ENCODE results near the gene OR6K3.
"Not testable (repeated sequence)": the region's sequence is repeated elsewhere in the genome, so short reads cannot be mapped to it uniquely, and the experiment has no call there.

The OR6K3 gene

DNA sequence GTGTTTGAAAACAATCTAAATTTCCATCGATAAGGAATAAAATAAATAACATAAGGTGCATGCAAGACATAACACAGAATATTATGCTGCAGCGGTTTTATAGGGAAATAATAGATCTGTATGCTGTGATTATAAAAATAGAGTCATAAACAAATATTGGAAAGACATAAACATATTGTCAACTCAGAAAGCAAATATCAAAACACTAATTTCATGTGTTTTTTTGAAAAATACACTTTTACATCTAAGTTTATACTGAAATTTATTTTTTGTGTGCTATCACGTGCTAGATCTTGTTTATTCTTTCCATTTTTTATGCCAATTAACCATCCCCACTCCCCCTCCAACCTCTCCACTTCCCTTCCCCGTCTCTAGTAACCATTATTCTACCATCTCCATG is 9.4 kb downstream of the OR6K3 start:
- TF ChIP-seq, protein P1, sequence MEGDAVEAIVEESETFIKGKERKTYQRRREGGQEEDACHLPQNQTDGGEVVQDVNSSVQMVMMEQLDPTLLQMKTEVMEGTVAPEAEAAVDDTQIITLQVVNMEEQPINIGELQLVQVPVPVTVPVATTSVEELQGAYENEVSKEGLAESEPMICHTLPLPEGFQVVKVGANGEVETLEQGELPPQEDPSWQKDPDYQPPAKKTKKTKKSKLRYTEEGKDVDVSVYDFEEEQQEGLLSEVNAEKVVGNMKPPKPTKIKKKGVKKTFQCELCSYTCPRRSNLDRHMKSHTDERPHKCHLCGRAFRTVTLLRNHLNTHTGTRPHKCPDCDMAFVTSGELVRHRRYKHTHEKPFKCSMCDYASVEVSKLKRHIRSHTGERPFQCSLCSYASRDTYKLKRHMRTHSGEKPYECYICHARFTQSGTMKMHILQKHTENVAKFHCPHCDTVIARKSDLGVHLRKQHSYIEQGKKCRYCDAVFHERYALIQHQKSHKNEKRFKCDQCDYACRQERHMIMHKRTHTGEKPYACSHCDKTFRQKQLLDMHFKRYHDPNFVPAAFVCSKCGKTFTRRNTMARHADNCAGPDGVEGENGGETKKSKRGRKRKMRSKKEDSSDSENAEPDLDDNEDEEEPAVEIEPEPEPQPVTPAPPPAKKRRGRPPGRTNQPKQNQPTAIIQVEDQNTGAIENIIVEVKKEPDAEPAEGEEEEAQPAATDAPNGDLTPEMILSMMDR (IDR thresholded peaks at IDR 0.05; ENCODE audit: low read depth, low read length, missing control alignments): no peak
- DNase-seq (ENCODE audit: extremely low read depth, low read depth): no peak
- H3K4me3 ChIP-seq (replicated peaks; ENCODE audit: low read depth, low read length): no peak overlapping the region

DNA sequence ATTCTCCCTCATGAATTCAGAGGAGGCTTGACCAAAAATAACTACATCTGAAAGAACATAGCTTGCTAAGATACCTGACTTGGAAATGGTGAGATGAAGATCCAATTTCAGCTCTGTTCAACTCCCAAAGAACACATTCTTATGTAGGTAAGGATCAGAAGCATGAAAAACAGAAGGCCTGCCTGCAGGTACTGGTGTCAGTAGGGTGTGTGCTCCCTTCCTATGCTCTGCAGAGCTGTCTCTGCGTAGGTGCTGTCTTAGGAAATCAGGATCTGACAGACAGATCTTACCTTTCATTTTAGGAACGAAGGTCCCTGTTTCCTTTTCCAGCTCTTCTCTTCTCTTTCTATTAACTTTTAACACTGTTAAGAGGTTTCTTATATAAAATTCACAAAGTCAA is 14.4 kb downstream of the OR6K3 start:
- DNase-seq (ENCODE audit: extremely low read depth, low read depth): no peak
- TF ChIP-seq, protein P1 (IDR thresholded peaks at IDR 0.05; ENCODE audit: low read depth, low read length, missing control alignments): no peak

DNA sequence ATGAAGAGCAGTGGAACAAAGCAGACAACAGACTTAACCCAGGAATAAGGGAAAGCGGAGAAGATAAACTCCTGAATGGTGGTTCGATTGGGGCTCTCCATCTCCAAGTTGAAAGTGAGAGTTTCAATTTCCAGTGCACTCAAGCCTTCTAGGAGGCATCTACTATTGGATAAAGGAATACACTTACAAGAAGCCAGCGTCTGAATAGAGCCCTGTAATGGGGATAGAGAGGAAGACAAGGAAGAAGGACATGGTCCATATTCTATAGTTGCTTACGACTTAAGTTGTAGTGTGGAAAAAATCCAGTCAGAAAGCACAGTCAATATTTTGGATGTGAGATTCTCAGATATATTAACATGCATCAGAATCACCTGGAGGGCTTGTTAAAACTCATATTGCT is 20.0 kb downstream of the OR6K3 start, which contains the start of gene OR6K2:
Gene OR6K2, minus strand, starts transcription at position 101 of the 400 bp plus-strand sequence. Its CDS starts 0 bp downstream, at position 101.
- no peak for DNase-seq (ENCODE audit: extremely low read depth, low read depth)
- H3K4me3 ChIP-seq (replicated peaks; ENCODE audit: low read depth, low read length): no peak within 1 kb of the TSS
- TF ChIP-seq, protein P1 (IDR thresholded peaks at IDR 0.05; ENCODE audit: low read depth, low read length, missing control alignments): no peak

More for the DNA sequence above, 14.4 kb downstream of the OR6K3 start:
- no peak overlapping the region for H3K4me3 ChIP-seq (replicated peaks; ENCODE audit: low read depth, low read length)

DNA sequence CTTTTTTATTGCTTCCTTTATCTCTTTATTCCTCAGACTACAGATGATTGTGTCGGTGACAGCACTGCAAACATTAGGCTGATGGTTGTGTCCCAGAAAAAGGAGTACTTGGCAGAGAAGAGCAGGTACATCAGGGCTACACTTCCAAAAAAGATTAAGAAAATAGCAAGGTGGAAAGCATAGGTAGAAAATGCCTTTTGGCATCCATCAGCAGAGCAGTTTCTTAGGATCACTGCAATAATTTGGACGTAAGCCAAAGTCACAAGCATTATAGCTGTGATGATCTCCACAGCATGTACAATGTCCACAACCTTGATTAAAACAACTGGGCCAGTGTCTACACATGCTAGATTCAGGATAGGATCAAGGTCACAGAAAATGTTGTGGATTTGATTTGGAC is 25.9 kb downstream of the OR6K3 start:
- H3K4me3 ChIP-seq (replicated peaks; ENCODE audit: low read depth, low read length): no peak overlapping the region
- TF ChIP-seq, protein P1 (IDR thresholded peaks at IDR 0.05; ENCODE audit: low read depth, low read length, missing control alignments): no peak
- DNase-seq (ENCODE audit: extremely low read depth, low read depth): no peak

DNA sequence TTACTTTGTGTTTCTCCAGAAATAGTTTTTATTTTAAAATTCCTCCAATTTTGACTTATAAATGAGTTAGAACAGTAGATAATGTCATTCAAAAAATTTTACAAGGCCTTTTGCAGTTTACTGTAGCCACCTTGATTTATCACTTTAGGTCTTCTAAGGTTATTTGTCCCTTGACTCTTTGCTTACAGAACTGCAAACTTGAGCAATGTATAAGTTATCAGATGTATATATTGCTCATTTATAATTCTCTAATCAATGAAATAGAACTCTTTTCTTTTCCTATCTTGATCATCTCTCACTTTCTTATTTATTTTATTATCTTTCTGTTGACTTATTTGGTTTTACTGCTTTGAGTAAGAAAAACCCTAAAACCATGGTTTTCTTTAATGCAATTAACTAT is 28.2 kb downstream of the OR6K3 start:
- H3K4me3 ChIP-seq (replicated peaks; ENCODE audit: low read depth, low read length): no peak overlapping the region
- no peak for DNase-seq (ENCODE audit: extremely low read depth, low read depth)
- TF ChIP-seq, protein P1 (IDR thresholded peaks at IDR 0.05; ENCODE audit: low read depth, low read length, missing control alignments): no peak

DNA sequence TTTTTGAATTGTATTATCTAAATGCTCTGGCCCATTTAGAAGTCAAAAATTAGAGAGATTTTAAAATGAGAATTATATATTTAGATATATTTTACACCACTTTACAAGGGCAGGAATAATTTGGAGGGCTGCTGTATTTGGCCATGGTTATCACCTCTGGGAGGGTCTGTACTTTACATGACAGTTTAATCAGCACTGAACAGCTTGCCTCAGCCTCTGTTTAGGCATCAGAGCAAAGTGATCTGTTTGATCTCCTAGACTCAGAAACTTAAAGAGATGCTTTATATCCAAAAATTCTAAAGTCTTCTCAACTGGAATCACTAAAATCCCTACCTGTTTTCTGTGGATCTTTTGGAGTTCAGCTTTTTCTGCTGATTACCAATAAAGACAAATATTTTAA is 28.6 kb downstream of the OR6K3 start:
- TF ChIP-seq, protein P1 (IDR thresholded peaks at IDR 0.05; ENCODE audit: low read depth, low read length, missing control alignments): no peak
- no peak for DNase-seq (ENCODE audit: extremely low read depth, low read depth)
- no peak overlapping the region for H3K4me3 ChIP-seq (replicated peaks; ENCODE audit: low read depth, low read length)

DNA sequence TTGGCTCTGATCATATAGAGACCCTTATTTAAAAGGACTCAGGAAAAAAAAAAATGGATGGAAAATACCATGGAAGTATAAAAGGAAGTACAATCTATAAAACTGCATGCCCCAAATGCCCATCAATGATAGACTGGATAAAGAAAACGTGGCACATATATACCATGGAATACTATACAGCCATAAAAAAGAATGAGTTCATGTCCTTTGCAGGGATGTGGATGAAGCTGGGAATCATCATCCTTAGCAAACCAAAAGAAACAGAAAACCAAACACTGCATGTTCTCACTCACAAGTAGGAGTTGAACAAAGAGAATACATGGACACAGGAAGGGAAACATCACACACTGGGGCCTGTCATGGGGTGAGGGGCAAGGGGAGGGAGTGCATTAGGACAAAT is 29.4 kb downstream of the OR6K3 start:
- not testable (repeated sequence) for H3K4me3 ChIP-seq (replicated peaks; ENCODE audit: low read depth, low read length); DNase-seq (ENCODE audit: extremely low read depth, low read depth)

All from HFF-Myc (cell line).